Colonic mucosa (tissue), 4 donors: ENCODE results near the gene ZSCAN2. TPM values are rescaled to one million over a fixed set of nuclear protein-coding genes. Genes with fewer than 3 reads are reported as not detected.

Source experiments
- DNase-seq: peaks from one replicate; pipeline ENCODE4 v3.0.0-alpha.2; 2020
- H3K27ac ChIP-seq: fragments of 200-600 bp; one replicate; pipeline ENCODE4 v1.8.0; 2021
- H3K27me3 ChIP-seq: fragments of 200-600 bp; one replicate; pipeline ENCODE4 v1.8.0; 2021
- H3K36me3 ChIP-seq: fragments of 200-600 bp; one replicate; pipeline ENCODE4 v1.8.0; 2021
- H3K4me1 ChIP-seq: fragments of 200-600 bp; one replicate; pipeline ENCODE4 v1.8.0; 2021; ENCODE audit warnings: mild to moderate bottlenecking
- H3K4me3 ChIP-seq: fragments of 200-600 bp; one replicate; pipeline ENCODE4 v1.8.0; 2021
- H3K9ac ChIP-seq, 2 donors: one replicate each; pipeline ENCODE4 v1.7.0; 2013; ENCODE audit warnings: control low read depth in 2 of 2, low read depth in 2 of 2, low read length in 2 of 2
- H3K9me3 ChIP-seq: fragments of 200-600 bp; one replicate; pipeline ENCODE4 v1.8.0; 2021
- CTCF ChIP-seq: fragments of 200-600 bp; IDR thresholded peaks from one replicate; pipeline ENCODE4 v1.8.0; 2022; ENCODE audit warnings: antibody characterized with exemption, mild to moderate bottlenecking
- intact Hi-C: fragments of 100-400 bp; cut with DNase I; formaldehyde crosslinking; loops from one replicate; pipeline ENCODE4 v1.14.1; 2022
- total RNA-seq, 2 donors: library from RNA; stranded (reverse); fragmentation: NEBNext Ultra II Directional in 1 of 2; extraction: Animal tissue kit (Norgen Biotek cat#: 25700) in 1 of 2; gene quantifications; one replicate each; pipeline ENCODE4 v1.2.1, GENCODE V29; 2021
- donor health status: healthy.
- donor health status: DM: no; HTN: no; CAD: no.
- donor health status: DM: no; HTN: no; CAD: no.

The ZSCAN2 gene
- total RNA-seq, 2 donors from 2014 or later = 6.3 to 6.4 TPM

- Histone ChIP-seq H3K9me3 (no peaks in the 10 kb centered on the region), H3K27me3 (no peaks in the 10 kb centered on the region), H3K9ac (no peak overlapping the region), H3K27ac (no peak overlapping the region), H3K36me3 (peaks cover 10% of the 10 kb centered on the region), H3K4me3 (no peak overlapping the region), H3K4me1 (peaks cover 5% of the 10 kb centered on the region)
- DNase-seq = no peak
- intact Hi-C loops = loop anchor here (10.0 kb wide), 2 partner anchors 55 to 65 kb away; partner anchors contain the start of gene SEC11A
- no peak for TF ChIP-seq CTCF
Observed at GRCh38 chr15:84649706-84650105, 48.9 kb downstream of the ZSCAN2 start.

GRCh38 chr15:84653584-84653909, 52.7 kb downstream of the ZSCAN2 start:
- peak overlapping the region; percentile 80 to 82 for H3K9ac ChIP-seq
- H3K27ac ChIP-seq = peak overlapping the region; percentile 86
- H3K4me1 ChIP-seq = peaks cover 5% of the 10 kb centered on the region
- no peak for DNase-seq
- TF ChIP-seq CTCF = no peak
- H3K27me3 ChIP-seq = no peaks in the 10 kb centered on the region
- intact Hi-C loops = loop anchor here (10.0 kb wide), 1 partner anchor 61 kb away; the partner anchor contains the start of gene SEC11A
- peaks cover under 1% of the 10 kb centered on the region for H3K36me3 ChIP-seq
- no peaks in the 10 kb centered on the region for H3K9me3 ChIP-seq
- H3K4me3 ChIP-seq = peak overlapping the region; percentile 81

GRCh38 chr15:84653910-84654688, 53.3 kb downstream of the ZSCAN2 start, which contains the start of gene WDR73:
Gene WDR73, minus strand, starts transcription at chr15:84654283. Its CDS starts 9 bp downstream, at chr15:84654274.
- Histone ChIP-seq H3K4me3 (peak within 1 kb of the TSS; percentile 81), H3K36me3 (no peaks in the 10 kb centered on the region), H3K9ac (peak within 1 kb of the TSS; percentile 80 to 82), H3K4me1 (peaks cover 5% of the 10 kb centered on the region), H3K9me3 (no peaks in the 10 kb centered on the region), H3K27me3 (no peaks in the 10 kb centered on the region), H3K27ac (peak within 1 kb of the TSS; percentile 86)
- no peak for TF ChIP-seq CTCF
- intact Hi-C loops = loop anchor here (10.0 kb wide), 1 partner anchor 61 kb away; the partner anchor contains the start of gene SEC11A
- peak; percentile 99 for DNase-seq

- Histone ChIP-seq H3K27me3 (no peaks in the 10 kb centered on the region), H3K4me1 (peaks cover 5% of the 10 kb centered on the region), H3K36me3 (no peaks in the 10 kb centered on the region), H3K9me3 (no peaks in the 10 kb centered on the region), H3K4me3 (peak overlapping the region; percentile 81), H3K9ac (peak overlapping the region; percentile 68 to 82), H3K27ac (peak overlapping the region; percentile 86)
- intact Hi-C loops = loop anchor here (10.0 kb wide), 1 partner anchor 60 kb away; the partner anchor contains the start of gene SEC11A
- peak; percentile 89 for DNase-seq
- peak; percentile 57 for TF ChIP-seq CTCF
Observed at GRCh38 chr15:84654689-84655453, 54.1 kb downstream of the ZSCAN2 start.

- no peaks in the 10 kb centered on the region for H3K36me3 ChIP-seq
- H3K9ac ChIP-seq = peak overlapping the region in 1 of 2 donors; percentile 62
- H3K9me3 ChIP-seq = no peaks in the 10 kb centered on the region
- peaks cover 5% of the 10 kb centered on the region for H3K4me1 ChIP-seq
- no peak for TF ChIP-seq CTCF
- no peak overlapping the region for H3K27ac ChIP-seq
- intact Hi-C loops = loop anchor here (10.0 kb wide), 1 partner anchor 58 kb away; the partner anchor contains the start of gene SEC11A
- H3K27me3 ChIP-seq = no peaks in the 10 kb centered on the region
- no peak overlapping the region for H3K4me3 ChIP-seq
- no peak for DNase-seq
Observed at GRCh38 chr15:84656972-84657371, 56.2 kb downstream of the ZSCAN2 start.
